Esophagus muscularis mucosa (tissue), 3 donors: ENCODE measurements around the gene CUL5.
"Not testable (repeated sequence)": the region's sequence is repeated elsewhere in the genome, so short reads cannot be mapped to it uniquely, and the experiment has no call there.

Experiments
- CTCF ChIP-seq, 3 experiments: fragments of 200-600 bp in 2 of 3; fragments of 450-650 bp in 1 of 3; sonication (generic) in 2 of 3; IDR thresholded peaks; one replicate each; pipeline ENCODE4 v1.5.1; 2017 to 2019; ENCODE audit warnings: antibody characterized with exemption in 3 of 3, mild to moderate bottlenecking in 2 of 3, moderate library complexity in 1 of 3
- POLR2AphosphoS5 ChIP-seq, 2 donors: sonication (generic); formaldehyde crosslinking; IDR thresholded peaks; one replicate each; pipeline ENCODE4 v1.6.1; 2017; ENCODE audit warnings: antibody characterized with exemption in 2 of 2

- TF ChIP-seq POLR2AphosphoS5, CTCF (IDR thresholded peaks at IDR 0.05): not testable (repeated sequence)
These were observed 112.2 kb downstream of the CUL5 start for GRCh38 chr11:108120936-108121273.
